SK-N-SH (cell line): ENCODE results near the gene GPR37L1. TPM values are rescaled to one million over a fixed set of nuclear protein-coding genes. Genes with fewer than 3 reads are reported as not detected.

Source experiments
- CTCF ChIA-PET: fragments of 300-600, 350-600 bp; formaldehyde crosslinking; extraction: SDS; loops from one replicate; lab custom pipeline; 2021; lab: Yijun Ruan, JAX
- POLR2A ChIA-PET: fragments of 350-600 bp; sonication (Branson Sonifier 250); formaldehyde crosslinking; extraction: SDS; loops from one replicate; lab custom pipeline; 2020; ENCODE audit warnings: antibody characterized with exemption, inconsistent platforms; lab: Yijun Ruan, JAX
- DNase-seq: peaks from one replicate; pipeline ENCODE4 v3.0.0; 2012
- H2AFZ ChIP-seq: fragments of 200-600 bp; sonication (generic); 2 replicates; pipeline ENCODE4 v1.8.1; 2016; ENCODE audit warnings: antibody characterized with exemption, mild to moderate bottlenecking, low read depth
- H3F3A ChIP-seq: fragments of 200-600 bp; sonication (generic); replicated peaks from 2 replicates; pipeline ENCODE3; 2016; ENCODE audit warnings: antibody characterized with exemption, mild to moderate bottlenecking; ENCODE audit not compliant: insufficient read depth
- H3K27ac ChIP-seq, 2 experiments: fragments of 200-500 bp in 1 of 2; fragments of 200-600 bp in 1 of 2; sonication (Bioruptor generic) in 1 of 2; sonication (generic), shearing (Covaris generic) in 1 of 2; 2 replicates each; pipeline versions ENCODE4 v1.5.1 to v1.6.1; 2014 to 2016; ENCODE audit warnings: low read depth in 2 of 2, inconsistent platforms in 1 of 2, low read length in 1 of 2, mild to moderate bottlenecking in 1 of 2, mixed read lengths in 1 of 2
- H3K27me3 ChIP-seq: fragments of 200-600 bp; sonication (generic), shearing (Covaris generic); 2 replicates; pipeline ENCODE4 v1.6.1; 2016; ENCODE audit warnings: mixed run types; ENCODE audit not compliant: insufficient read depth
- H3K36me3 ChIP-seq, 2 experiments: fragments of 200-500 bp in 1 of 2; fragments of 200-600 bp in 1 of 2; sonication (Bioruptor generic) in 1 of 2; sonication (generic) in 1 of 2; replicated peaks in 1 of 2; 2 replicates each; pipeline versions ENCODE3 to v1.5.1; 2014 to 2016; ENCODE audit warnings: low read length in 1 of 2, mild to moderate bottlenecking in 1 of 2; ENCODE audit not compliant: insufficient read depth in 2 of 2, control insufficient read depth in 1 of 2
- H3K4me1 ChIP-seq, 2 experiments: fragments of 200-500 bp in 1 of 2; fragments of 200-600 bp in 1 of 2; sonication (Bioruptor generic) in 1 of 2; sonication (generic), shearing (Covaris generic) in 1 of 2; 2 replicates each; pipeline versions ENCODE4 v1.5.1 to v1.6.1; 2014 to 2016; ENCODE audit warnings: low read depth in 1 of 2, low read length in 1 of 2, mixed run types in 1 of 2; ENCODE audit not compliant: insufficient read depth in 2 of 2, control insufficient read depth in 1 of 2
- H3K4me2 ChIP-seq: fragments of 200-600 bp; sonication (generic), shearing (Covaris generic); 2 replicates; pipeline ENCODE4 v1.6.1; 2017; ENCODE audit warnings: mixed run types
- H3K4me3 ChIP-seq, 2 experiments: fragments of 200-500 bp in 1 of 2; fragments of 200-600 bp in 1 of 2; sonication (Bioruptor generic) in 1 of 2; sonication (generic), shearing (Covaris generic) in 1 of 2; 2 replicates each; pipeline versions ENCODE4 v1.5.1 to v1.8.1; 2014 to 2016; ENCODE audit warnings: low read depth in 2 of 2, inconsistent platforms in 1 of 2, low read length in 1 of 2, mild to moderate bottlenecking in 1 of 2, mixed read lengths in 1 of 2, moderate library complexity in 1 of 2
- H3K79me2 ChIP-seq: fragments of 200-600 bp; sonication (generic); 2 replicates; pipeline ENCODE4 v1.8.1; 2017; ENCODE audit warnings: mild to moderate bottlenecking; ENCODE audit not compliant: insufficient read depth
- H3K9ac ChIP-seq: fragments of 200-600 bp; sonication (generic); 2 replicates; pipeline ENCODE4 v1.6.1; 2017; ENCODE audit warnings: mixed run types
- H3K9me2 ChIP-seq: fragments of 200-600 bp; sonication (generic); 2 replicates; pipeline ENCODE4 v1.6.1; 2017; ENCODE audit warnings: mixed run types
- H3K9me3 ChIP-seq: fragments of 200-600 bp; sonication (generic); 2 replicates; pipeline ENCODE4 v1.6.1; 2017; ENCODE audit warnings: mixed run types, mild to moderate bottlenecking, moderate library complexity
- H4K20me1 ChIP-seq: fragments of 200-600 bp; sonication (generic); 2 replicates; pipeline ENCODE4 v1.6.1; 2017; ENCODE audit warnings: mild to moderate bottlenecking, mixed run types; ENCODE audit not compliant: insufficient read depth
- ELF1 ChIP-seq: IDR thresholded peaks from 2 replicates; pipeline ENCODE4 v1.4.0; 2012
- FOXJ3 ChIP-seq: sonication (generic); formaldehyde crosslinking; IDR thresholded peaks from 2 replicates; pipeline ENCODE4 v1.5.1; 2020; ENCODE audit warnings: mild to moderate bottlenecking, missing genetic modification reagents
- FOXM1 ChIP-seq: IDR thresholded peaks from 2 replicates; pipeline ENCODE4 v1.4.0; 2012; ENCODE audit warnings: low read depth, mild to moderate bottlenecking
- GABPA ChIP-seq: IDR thresholded peaks from 2 replicates; pipeline ENCODE4 v1.4.0; 2012; ENCODE audit warnings: low read depth, mild to moderate bottlenecking
- GATA2 ChIP-seq: sonication (generic); formaldehyde crosslinking; IDR thresholded peaks from 2 replicates; pipeline ENCODE4 v1.5.0; 2020; ENCODE audit warnings: mild to moderate bottlenecking, missing genetic modification reagents
- JUND ChIP-seq: IDR thresholded peaks from 2 replicates; pipeline ENCODE4 v1.4.0; 2012
- MEF2A ChIP-seq: IDR thresholded peaks from 2 replicates; pipeline ENCODE4 v1.4.0; 2012; ENCODE audit warnings: low read depth, borderline replicate concordance
- MXI1 ChIP-seq: IDR thresholded peaks from 2 replicates; pipeline ENCODE4 v1.6.1; 2012; ENCODE audit warnings: mild to moderate bottlenecking, low read depth, low read length, improper control_type of control experiment
- NFIC ChIP-seq: IDR thresholded peaks from 2 replicates; pipeline ENCODE4 v1.4.0; 2012; ENCODE audit warnings: borderline replicate concordance
- NRF1 ChIP-seq: IDR thresholded peaks from 2 replicates; pipeline ENCODE4 v1.6.1; 2012; ENCODE audit warnings: low read depth, mild to moderate bottlenecking, low read length
- REST ChIP-seq: IDR thresholded peaks from 2 replicates; pipeline ENCODE4 v1.6.1; 2012; ENCODE audit warnings: mild to moderate bottlenecking, low read depth, low read length, moderate library complexity
- SIN3A ChIP-seq: IDR thresholded peaks from 2 replicates; pipeline ENCODE4 v1.6.1; 2012; ENCODE audit warnings: low read depth, mild to moderate bottlenecking, low read length, moderate library complexity, borderline replicate concordance
- SMC3 ChIP-seq: IDR thresholded peaks from 2 replicates; pipeline ENCODE4 v1.6.1; 2012; ENCODE audit warnings: low read depth, low read length, improper control_type of control experiment
- TCF12 ChIP-seq: IDR thresholded peaks from 2 replicates; pipeline ENCODE4 v1.4.0; 2012
- TEAD4 ChIP-seq: IDR thresholded peaks from 2 replicates; pipeline ENCODE4 v1.4.0; 2012; ENCODE audit warnings: mild to moderate bottlenecking, borderline replicate concordance; ENCODE audit not compliant: insufficient read depth
- YY1 ChIP-seq: IDR thresholded peaks from 2 replicates; pipeline ENCODE4 v1.4.0; 2012; ENCODE audit warnings: low read depth, mild to moderate bottlenecking
- ZBTB33 ChIP-seq: IDR thresholded peaks from 2 replicates; pipeline ENCODE4 v1.4.0; 2012; ENCODE audit warnings: low read depth, borderline replicate concordance
- WGBS: methylation state at CpG from one replicate; pipeline ENCODE4 v1.1.6; 2017; ENCODE audit warnings: low lambda C conversion rate; 5-methylcytosine and 5-hydroxymethylcytosine counted together
- polyA plus RNA-seq, 3 experiments: library from polyadenylated mRNA; depleted of rRNA; stranded (reverse); fragments of >200 nt; gene quantifications; 2 replicates each; pipeline ENCODE4 v1.2.3, GENCODE V29; 2012
- TF ChIP-seq, protein P1 (sequence below): fragments of 150-350 bp; IDR thresholded peaks from 2 replicates; pipeline ENCODE4 v1.6.1; 2016; ENCODE audit warnings: mild to moderate bottlenecking, low read depth, low read length
- TF ChIP-seq, protein P2 (sequence below): fragments of 200-600 bp; sonication (generic); IDR thresholded peaks from 2 replicates; pipeline ENCODE4 v1.6.1; 2017; ENCODE audit warnings: antibody characterized with exemption, mild to moderate bottlenecking, moderate library complexity
- TF ChIP-seq, protein P3 (sequence below): fragments of 150-350 bp; IDR thresholded peaks from 2 replicates; pipeline ENCODE4 v1.6.1; 2017; ENCODE audit warnings: antibody characterized with exemption, low read length, low read depth, borderline replicate concordance

The GPR37L1 gene
- polyA plus RNA-seq, 1 of the 3 experiments (the other 2 are of a cell fraction) = not detected

DNA sequence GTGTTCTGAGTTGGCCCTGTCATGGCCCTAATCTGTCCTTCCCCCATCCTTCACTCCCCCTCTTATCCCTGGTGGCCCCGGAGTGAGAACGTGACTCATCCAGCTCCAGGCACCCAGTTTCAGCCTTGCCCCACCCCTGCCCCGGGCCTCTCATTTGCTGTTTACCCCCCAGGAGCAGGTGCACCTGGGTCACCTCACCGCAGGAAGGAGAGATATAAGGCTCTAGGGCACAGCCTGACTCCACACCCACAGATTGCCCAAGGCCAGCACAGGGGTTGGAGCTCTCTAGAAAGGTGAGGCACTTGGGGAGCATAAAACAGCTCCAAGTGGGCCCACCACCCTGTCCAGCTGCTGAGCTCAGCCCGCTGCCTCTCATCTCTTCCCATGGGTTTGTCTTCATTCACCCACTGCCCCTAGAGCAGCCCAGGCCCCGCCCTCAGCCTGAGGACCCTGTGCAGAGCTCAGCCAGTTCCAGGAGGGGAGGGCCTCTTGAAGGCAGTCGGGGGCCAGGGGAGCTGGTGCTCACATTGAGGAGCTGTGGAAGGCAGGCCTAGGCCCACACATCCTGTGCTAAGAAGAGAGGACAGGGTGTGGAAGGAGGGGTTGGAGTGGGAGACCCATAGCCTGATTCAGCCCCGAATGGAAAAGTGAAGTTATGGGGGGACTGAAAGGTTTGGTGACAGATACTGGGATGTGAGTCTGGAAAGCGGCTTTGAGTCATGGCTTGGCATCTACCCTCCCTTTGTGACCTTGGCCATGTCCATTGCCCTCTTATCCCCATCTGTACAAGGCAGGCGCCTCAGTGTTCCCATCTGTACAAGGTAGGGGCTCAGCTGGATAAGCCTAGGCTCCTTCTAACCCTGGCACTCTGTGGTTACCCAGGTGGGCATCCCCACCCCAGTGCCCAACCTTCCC lies 16.1 kb upstream of the GPR37L1 start:
- no peak overlapping the region for H3K27ac ChIP-seq
- no peak overlapping the region for H3K9ac ChIP-seq
- H3K79me2 ChIP-seq = no peaks in the 10 kb centered on the region
- no peak overlapping the region for H3K4me3 ChIP-seq
- H3K4me1 ChIP-seq = peaks cover 0 to 10% of the 10 kb centered on the region in 2 experiments; a peak in 1 of 4 replicates
- no peaks in the 10 kb centered on the region for H3K9me2 ChIP-seq
- H3K36me3 ChIP-seq = no peaks in the 10 kb centered on the region
- CTCF ChIA-PET = interaction anchor here (0.8 to 5.7 kb wide), 8 partner anchors 14 to 211 kb away, joined by 3 to 52 read pairs (median 5); partner anchors contain the start of genes ELF3 and GPR37L1
- no peaks in the 10 kb centered on the region for H3K27me3 ChIP-seq
- H3F3A ChIP-seq = no peaks in the 10 kb centered on the region
- DNase-seq = no peak
- TF ChIP-seq TCF12 = no peak
- no peak for TF ChIP-seq NRF1
- TF ChIP-seq ELF1 = no peak
- TF ChIP-seq TEAD4 = no peak
- TF ChIP-seq JUND = no peak
- TF ChIP-seq REST = no peak
- TF ChIP-seq GATA2 (CRISPR knock-in tag) = no peak
- TF ChIP-seq ZBTB33 = no peak
- TF ChIP-seq, protein P1, sequence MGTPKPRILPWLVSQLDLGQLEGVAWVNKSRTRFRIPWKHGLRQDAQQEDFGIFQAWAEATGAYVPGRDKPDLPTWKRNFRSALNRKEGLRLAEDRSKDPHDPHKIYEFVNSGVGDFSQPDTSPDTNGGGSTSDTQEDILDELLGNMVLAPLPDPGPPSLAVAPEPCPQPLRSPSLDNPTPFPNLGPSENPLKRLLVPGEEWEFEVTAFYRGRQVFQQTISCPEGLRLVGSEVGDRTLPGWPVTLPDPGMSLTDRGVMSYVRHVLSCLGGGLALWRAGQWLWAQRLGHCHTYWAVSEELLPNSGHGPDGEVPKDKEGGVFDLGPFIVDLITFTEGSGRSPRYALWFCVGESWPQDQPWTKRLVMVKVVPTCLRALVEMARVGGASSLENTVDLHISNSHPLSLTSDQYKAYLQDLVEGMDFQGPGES = no peak
- TF ChIP-seq MEF2A = no peak
- no peak for TF ChIP-seq YY1
- TF ChIP-seq GABPA = no peak
- TF ChIP-seq MXI1 = no peak
- TF ChIP-seq, protein P2, sequence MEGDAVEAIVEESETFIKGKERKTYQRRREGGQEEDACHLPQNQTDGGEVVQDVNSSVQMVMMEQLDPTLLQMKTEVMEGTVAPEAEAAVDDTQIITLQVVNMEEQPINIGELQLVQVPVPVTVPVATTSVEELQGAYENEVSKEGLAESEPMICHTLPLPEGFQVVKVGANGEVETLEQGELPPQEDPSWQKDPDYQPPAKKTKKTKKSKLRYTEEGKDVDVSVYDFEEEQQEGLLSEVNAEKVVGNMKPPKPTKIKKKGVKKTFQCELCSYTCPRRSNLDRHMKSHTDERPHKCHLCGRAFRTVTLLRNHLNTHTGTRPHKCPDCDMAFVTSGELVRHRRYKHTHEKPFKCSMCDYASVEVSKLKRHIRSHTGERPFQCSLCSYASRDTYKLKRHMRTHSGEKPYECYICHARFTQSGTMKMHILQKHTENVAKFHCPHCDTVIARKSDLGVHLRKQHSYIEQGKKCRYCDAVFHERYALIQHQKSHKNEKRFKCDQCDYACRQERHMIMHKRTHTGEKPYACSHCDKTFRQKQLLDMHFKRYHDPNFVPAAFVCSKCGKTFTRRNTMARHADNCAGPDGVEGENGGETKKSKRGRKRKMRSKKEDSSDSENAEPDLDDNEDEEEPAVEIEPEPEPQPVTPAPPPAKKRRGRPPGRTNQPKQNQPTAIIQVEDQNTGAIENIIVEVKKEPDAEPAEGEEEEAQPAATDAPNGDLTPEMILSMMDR = no peak
- TF ChIP-seq SMC3 = no peak
- no peak for TF ChIP-seq NFIC
- TF ChIP-seq FOXM1 = no peak
- TF ChIP-seq, protein P3, sequence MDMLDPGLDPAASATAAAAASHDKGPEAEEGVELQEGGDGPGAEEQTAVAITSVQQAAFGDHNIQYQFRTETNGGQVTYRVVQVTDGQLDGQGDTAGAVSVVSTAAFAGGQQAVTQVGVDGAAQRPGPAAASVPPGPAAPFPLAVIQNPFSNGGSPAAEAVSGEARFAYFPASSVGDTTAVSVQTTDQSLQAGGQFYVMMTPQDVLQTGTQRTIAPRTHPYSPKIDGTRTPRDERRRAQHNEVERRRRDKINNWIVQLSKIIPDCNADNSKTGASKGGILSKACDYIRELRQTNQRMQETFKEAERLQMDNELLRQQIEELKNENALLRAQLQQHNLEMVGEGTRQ = no peak
- no peak for TF ChIP-seq FOXJ3
- TF ChIP-seq SIN3A = no peak
- TF ChIP-seq, all 33 proteins: peak for 0
- POLR2A ChIA-PET = no interaction called here
- no peak overlapping the region for H3K4me2 ChIP-seq
- 69% methylated on average over 8 of the region's 10 CpGs for WGBS
- H4K20me1 ChIP-seq = no peaks in the 10 kb centered on the region
- no peak overlapping the region for H2AFZ ChIP-seq
- H3K9me3 ChIP-seq = no peaks in the 10 kb centered on the region
